HG03064 (cell line): ENCODE results near the gene GOLGA6C.
"Not testable (repeated sequence)": the region's sequence is repeated elsewhere in the genome, so short reads cannot be mapped to it uniquely, and the experiment has no call there.

ENCODE experiments used
- ATAC-seq: cut with Tn5 transposase; IDR thresholded peaks from one replicate; pipeline ENCODE4 v1.9.1; 2021; ENCODE audit warnings: low read depth; ENCODE audit not compliant: unreplicated experiment

The GOLGA6C gene

DNA sequence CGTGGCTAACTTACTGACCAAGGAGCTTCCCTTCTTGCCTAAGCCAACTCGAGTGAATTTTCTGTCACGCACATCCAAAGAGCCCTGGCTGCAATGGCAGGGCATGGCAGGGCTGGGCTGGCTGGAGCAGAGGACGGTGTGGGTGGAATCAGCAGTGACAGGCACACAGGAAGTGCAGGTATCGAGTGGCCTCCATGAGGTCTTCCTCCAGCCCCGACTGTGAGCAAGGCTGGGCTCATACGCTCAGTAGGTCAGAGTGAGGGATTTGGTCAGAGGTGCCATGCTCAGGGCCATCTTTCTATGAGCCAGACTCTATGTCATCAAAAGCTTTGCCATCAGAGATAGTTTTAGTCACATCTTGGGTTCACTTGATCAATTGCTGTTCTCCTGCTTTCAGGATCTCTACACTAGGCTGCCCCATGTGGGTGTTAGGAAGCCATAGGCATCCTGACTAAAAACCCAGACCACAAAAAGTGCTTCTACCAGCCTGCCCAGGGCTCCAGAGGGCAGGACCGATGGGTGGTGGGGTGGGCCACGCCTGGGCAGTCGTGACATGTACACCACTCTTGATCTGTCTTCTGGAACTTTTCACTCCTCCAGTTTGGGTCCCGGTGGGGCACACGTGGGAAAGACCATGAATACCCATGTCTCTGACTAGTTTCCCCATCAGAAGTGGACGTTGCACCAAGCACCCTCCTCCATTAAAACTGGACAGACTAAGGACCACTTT lies 55.1 kb downstream of the GOLGA6C start:
- ATAC-seq = no peak

GRCh38 chr15:75314552-75315290 lies 56.6 kb downstream of the GOLGA6C start:
- no peak for ATAC-seq

DNA sequence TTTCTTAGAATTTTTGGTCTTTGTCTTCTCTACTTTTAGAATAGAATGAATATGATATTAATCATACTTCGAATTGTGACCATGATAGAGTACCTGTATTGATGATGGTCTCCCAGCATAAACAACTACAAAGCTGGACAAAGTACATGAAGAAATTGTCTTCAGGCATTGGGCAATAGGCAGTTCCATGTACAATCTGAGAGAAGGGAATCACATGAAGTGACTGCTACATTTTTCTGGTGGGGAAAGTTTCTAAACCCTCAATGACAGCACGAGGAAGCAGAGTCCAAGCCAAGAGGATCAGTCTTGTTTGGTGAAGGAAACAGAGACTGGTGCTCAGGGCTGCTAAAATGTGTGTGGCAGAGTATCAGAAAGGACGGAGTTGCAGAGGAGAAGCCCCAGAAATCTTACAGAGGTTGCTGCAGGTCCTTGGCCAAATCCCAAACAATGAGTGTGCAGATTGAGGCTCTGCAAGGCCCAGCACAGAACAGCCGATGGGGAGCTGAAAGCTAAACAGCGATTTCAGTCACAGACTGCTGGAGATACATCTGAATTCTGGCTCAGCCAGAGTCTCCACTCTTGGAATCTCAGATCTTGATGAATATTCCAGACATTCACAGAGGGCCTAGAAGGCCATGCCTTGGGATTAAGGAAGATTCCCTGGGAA lies 61.2 kb downstream of the GOLGA6C start:
- not testable (repeated sequence) for ATAC-seq
